A549 treated with AZD9567 at 1 μM for 4 hours (cell line): ENCODE measurements around the gene PHF2. TPM values are rescaled to one million over a fixed set of nuclear protein-coding genes. Genes with fewer than 3 reads are reported as not detected.

ENCODE experiments used
- total RNA-seq: library from RNA; stranded (reverse); fragments of 200-300 nt; extraction: Qiagen RNA extraction; gene quantifications from 5 replicates; pipeline ENCODE4 v1.2.3, GENCODE V29; 2022; ENCODE audit not compliant: insufficient read depth

PHF2 gene
- 13.2 to 15.5 TPM (median 15.0 TPM) in 5 replicates for total RNA-seq

GRCh38 chr9:93576258-93577077 lies at the start of gene PHF2:
Gene PHF2, plus strand, starts transcription at chr9:93576584. Its CDS starts 190 bp downstream, at chr9:93576774.

Other genes with a start within 250 kb of the PHF2 start
- 65.8 to 79.1 TPM (median 73.5 TPM) in 5 replicates for gene FAM120A, start 124.9 kb upstream of the PHF2 start, total RNA-seq
- gene FAM120AOS, start 123.0 kb upstream of the PHF2 start, total RNA-seq = 47.1 to 52.6 TPM (median 51.1 TPM) in 5 replicates